Fibroblast of lung (primary cell): ENCODE results near the gene CSNK1D. TPM values are rescaled to one million over a fixed set of nuclear protein-coding genes. Genes with fewer than 3 reads are reported as not detected.

Experiments used
- DNase-seq, 2 donors: peaks; one replicate each; pipeline versions ENCODE4 v3.0.0 to v3.0.0-alpha.2; 2010; ENCODE audit warnings: low read depth in 2 of 2
- H2AFZ ChIP-seq: 2 replicates; pipeline ENCODE4 v1.5.1; 2012; ENCODE audit warnings: low read length, control low read depth, inconsistent platforms
- H3K27ac ChIP-seq: 2 replicates; pipeline ENCODE4 v1.5.1; 2011; ENCODE audit warnings: low read length, control low read depth; ENCODE audit not compliant: insufficient read depth
- H3K27me3 ChIP-seq: 2 replicates; pipeline ENCODE4 v1.5.1; 2011; ENCODE audit warnings: mild to moderate bottlenecking, low read length; ENCODE audit not compliant: control insufficient read depth, insufficient read depth
- H3K36me3 ChIP-seq: 2 replicates; pipeline ENCODE4 v1.5.1; 2011; ENCODE audit warnings: low read length; ENCODE audit not compliant: control insufficient read depth, insufficient read depth
- H3K4me1 ChIP-seq: 2 replicates; pipeline ENCODE4 v1.5.1; 2011; ENCODE audit warnings: low read length; ENCODE audit not compliant: control insufficient read depth, insufficient read depth; ENCODE audit errors: extremely low read depth
- H3K4me2 ChIP-seq: 2 replicates; pipeline ENCODE4 v1.5.1; 2011; ENCODE audit warnings: low read length, control low read depth; ENCODE audit not compliant: insufficient read depth; ENCODE audit errors: extremely low read depth
- H3K4me3 ChIP-seq, 4 experiments: fragments of 200-600 bp in 1 of 4; sonication (generic) in 1 of 4; replicated peaks in 1 of 4; 2 replicates each; pipeline ENCODE4 v1.5.1; 2011 to 2016; ENCODE audit warnings: low read length in 4 of 4, low read depth in 3 of 4, mild to moderate bottlenecking in 3 of 4, control low read depth in 2 of 4, inconsistent platforms in 1 of 4, mixed read lengths in 1 of 4; ENCODE audit not compliant: insufficient read depth in 1 of 4; ENCODE audit errors: control extremely low read depth in 1 of 4
- H3K79me2 ChIP-seq: 2 replicates; pipeline ENCODE4 v1.5.1; 2012; ENCODE audit warnings: mild to moderate bottlenecking, low read length, inconsistent platforms; ENCODE audit not compliant: control insufficient read depth, insufficient read depth
- H3K9ac ChIP-seq: 2 replicates; pipeline ENCODE4 v1.5.1; 2011; ENCODE audit warnings: mild to moderate bottlenecking, low read length, control low read depth; ENCODE audit not compliant: insufficient read depth
- H3K9me3 ChIP-seq: 2 replicates; pipeline ENCODE4 v1.5.1; 2012; ENCODE audit warnings: low read depth, low read length; ENCODE audit not compliant: control insufficient read depth, insufficient read depth
- H4K20me1 ChIP-seq: 2 replicates; pipeline ENCODE4 v1.5.1; 2011; ENCODE audit warnings: low read length; ENCODE audit not compliant: control insufficient read depth, insufficient read depth; ENCODE audit errors: extremely low read depth
- CTCF ChIP-seq, 2 donors: IDR thresholded peaks in 1 of 2; conservative IDR thresholded peaks in 1 of 2; 1 replicate in 1 of 2; 2 replicates in 1 of 2; pipeline ENCODE4 v1.5.1; 2011 to 2012; ENCODE audit warnings: low read length in 2 of 2, control low read depth in 1 of 2, inconsistent platforms in 1 of 2, low read depth in 1 of 2, mild to moderate bottlenecking in 1 of 2
- EZH2 ChIP-seq: IDR thresholded peaks from 2 replicates; pipeline ENCODE4 v1.5.1; 2012; ENCODE audit warnings: low read length, control low read depth, mild to moderate bottlenecking; ENCODE audit errors: missing control alignments
- polyA plus RNA-seq, 2 donors: library from polyadenylated mRNA; depleted of rRNA in 1 of 2; stranded (reverse) in 1 of 2; unstranded in 1 of 2; fragments of >200 nt; gene quantifications; 2 replicates each; pipeline ENCODE4 v1.2.1, GENCODE V29; 2011 to 2012; ENCODE audit warnings: missing spikeins in 1 of 2
- total RNA-seq: library from RNA; depleted of rRNA; stranded (reverse); fragments of >200 nt; gene quantifications from 2 replicates; pipeline ENCODE4 v1.2.1, GENCODE V29; 2014

The CSNK1D gene
- total and polyA plus RNA-seq, 2 donors (not counting 1 experiment from before 2014, with no cell fraction given): 64.9 to 112 TPM

GRCh38 chr17:82305727-82306300, 32.3 kb upstream of the CSNK1D start:
- H3K4me3 ChIP-seq: no peak overlapping the region
- no peak overlapping the region for H2AFZ ChIP-seq
- no peak overlapping the region for H3K4me2 ChIP-seq
- no peaks in the 10 kb centered on the region for H3K4me1 ChIP-seq
- DNase-seq: no peak
- peaks cover 9% of the 10 kb centered on the region for H3K27me3 ChIP-seq
- H4K20me1 ChIP-seq: no peaks in the 10 kb centered on the region
- H3K9me3 ChIP-seq: no peaks in the 10 kb centered on the region
- H3K79me2 ChIP-seq: no peaks in the 10 kb centered on the region
- TF ChIP-seq EZH2: no peak
- TF ChIP-seq CTCF (conservative IDR thresholded peaks at IDR 0.05 in 1 of 2, IDR thresholded peaks at IDR 0.05 in 1 of 2; ENCODE audit: low read depth in 1 of 2, low read length in 2 of 2): no peak
- H3K36me3 ChIP-seq: no peaks in the 10 kb centered on the region
- H3K9ac ChIP-seq: no peak overlapping the region
- H3K27ac ChIP-seq: no peak overlapping the region

- Histone ChIP-seq H3K4me3 (no peak overlapping the region), H3K27ac (no peak overlapping the region), H4K20me1 (no peaks in the 10 kb centered on the region), H3K79me2 (no peaks in the 10 kb centered on the region), H3K4me2 (no peak overlapping the region), H3K4me1 (no peaks in the 10 kb centered on the region), H3K9me3 (no peaks in the 10 kb centered on the region), H2AFZ (no peak overlapping the region), H3K36me3 (no peaks in the 10 kb centered on the region), H3K27me3 (peaks cover 8% of the 10 kb centered on the region), H3K9ac (no peak overlapping the region)
- DNase-seq: no peak
- TF ChIP-seq EZH2 (no peak), CTCF (conservative IDR thresholded peaks at IDR 0.05 in 1 of 2, IDR thresholded peaks at IDR 0.05 in 1 of 2; ENCODE audit: low read depth in 1 of 2, low read length in 2 of 2) (no peak)
Observed at GRCh38 chr17:82304826-82305726, 31.6 kb upstream of the CSNK1D start.

GRCh38 chr17:82303944-82304808, 30.7 kb upstream of the CSNK1D start:
- no peak for DNase-seq

More at GRCh38 chr17:82303944-82304808, 30.7 kb upstream of the CSNK1D start:
- Histone ChIP-seq H4K20me1 (no peaks in the 10 kb centered on the region), H3K36me3 (no peaks in the 10 kb centered on the region), H3K4me3 (no peak overlapping the region), H3K79me2 (no peaks in the 10 kb centered on the region), H3K9ac (no peak overlapping the region), H3K4me1 (no peaks in the 10 kb centered on the region), H3K27me3 (peaks cover 5% of the 10 kb centered on the region), H3K27ac (no peak overlapping the region), H3K9me3 (no peaks in the 10 kb centered on the region), H3K4me2 (no peak overlapping the region), H2AFZ (no peak overlapping the region)
- TF ChIP-seq EZH2 (no peak), CTCF (conservative IDR thresholded peaks at IDR 0.05 in 1 of 2, IDR thresholded peaks at IDR 0.05 in 1 of 2; ENCODE audit: low read depth in 1 of 2, low read length in 2 of 2) (no peak)
